HepG2 (cell line): ENCODE results near the gene TAF1B. TPM values are rescaled to one million over a fixed set of nuclear protein-coding genes. Genes with fewer than 3 reads are reported as not detected.

Experiments used
- ATAC-seq: fragments of 200-7000 bp; cut with Tn5 transposase; 3 replicates; pipeline ENCODE4 v1.9.1; 2020; ENCODE audit warnings: mild to moderate bottlenecking, moderate library complexity
- BruUV-seq: library from RNA; stranded (reverse); fragments of 400-500 nt; replicated peaks from 2 replicates; lab custom pipeline; 2021; lab: Mats Ljungman, UMichigan
- CTCF ChIA-PET: fragments of 300-600 bp; formaldehyde crosslinking; extraction: SDS; loops from one replicate; lab custom pipeline; 2021; ENCODE audit warnings: low total read pairs, inconsistent platforms, low intra/inter-chr PET ratio; lab: Yijun Ruan, JAX
- POLR2A ChIA-PET: fragments of 350-600 bp; sonication (Branson Sonifier 250); formaldehyde crosslinking; loops from one replicate; lab custom pipeline; 2020; ENCODE audit warnings: antibody characterized with exemption, inconsistent platforms; lab: Yijun Ruan, JAX
- DNase-seq: peaks from one replicate; pipeline ENCODE4 v3.0.0-alpha.2; 2015; ENCODE audit warnings: low spot score
- FAIRE-seq: peaks from 3 replicates; lab custom pipeline; 2011; peaks lifted over from hg19 to GRCh38; lab: Jason Lieb, UNC
- H2AFZ ChIP-seq: one replicate; pipeline ENCODE4 v1.6.1; 2011; ENCODE audit warnings: low read length, inconsistent platforms
- H3K27ac ChIP-seq: fragments of 300-600 bp; 3 replicates; pipeline ENCODE4 v1.8.0; 2011; ENCODE audit warnings: mixed run types, mild to moderate bottlenecking, mixed read lengths, low read length, inconsistent platforms; ENCODE audit not compliant: insufficient read depth; ENCODE audit errors: extremely low read length
- H3K27me3 ChIP-seq, 2 experiments: fragments of 200-600 bp in 1 of 2; 2 replicates in 1 of 2; 3 replicates in 1 of 2; pipeline versions ENCODE4 v1.6.0 to v1.8.0; 2011; ENCODE audit warnings: low read length in 2 of 2, mild to moderate bottlenecking in 2 of 2, moderate library complexity in 2 of 2, inconsistent platforms in 1 of 2; ENCODE audit not compliant: insufficient read depth in 2 of 2, control insufficient read depth in 1 of 2
- H3K36me3 ChIP-seq, 2 experiments: fragments of 200-600 bp in 1 of 2; replicated peaks in 1 of 2; 2 replicates in 1 of 2; 3 replicates in 1 of 2; pipeline versions ENCODE4 v1.5.1 to v1.8.0; 2011; ENCODE audit warnings: low read length in 2 of 2, inconsistent platforms in 1 of 2; ENCODE audit not compliant: insufficient read depth in 2 of 2, control insufficient read depth in 1 of 2
- H3K4me1 ChIP-seq: 2 replicates; pipeline ENCODE4 v1.5.1; 2012; ENCODE audit warnings: low read length, inconsistent platforms; ENCODE audit not compliant: insufficient read depth
- H3K4me2 ChIP-seq: 2 replicates; pipeline ENCODE4 v1.6.0; 2011; ENCODE audit warnings: low read depth, low read length, inconsistent platforms
- H3K4me3 ChIP-seq, 3 experiments: fragments of 200-600 bp in 1 of 3; sonication (generic), shearing (Covaris generic) in 1 of 3; replicated peaks in 1 of 3; 2 replicates each; pipeline ENCODE4 v1.5.1; 2011 to 2016; ENCODE audit warnings: low read length in 3 of 3, inconsistent platforms in 2 of 3, low read depth in 2 of 3, mild to moderate bottlenecking in 2 of 3, control low read depth in 1 of 3, mixed read lengths in 1 of 3; ENCODE audit not compliant: insufficient read depth in 1 of 3
- H3K79me2 ChIP-seq: one replicate; pipeline ENCODE4 v1.6.1; 2011; ENCODE audit warnings: low read length, inconsistent platforms; ENCODE audit not compliant: insufficient read depth
- H3K9ac ChIP-seq: 2 replicates; pipeline ENCODE4 v1.6.0; 2011; ENCODE audit warnings: mild to moderate bottlenecking, low read depth, low read length, inconsistent platforms; ENCODE audit not compliant: insufficient read depth
- H3K9me3 ChIP-seq: 2 replicates; pipeline ENCODE4 v1.5.1; 2012; ENCODE audit warnings: mild to moderate bottlenecking, low read length
- H4K20me1 ChIP-seq: 2 replicates; pipeline ENCODE4 v1.6.0; 2011; ENCODE audit warnings: inconsistent platforms, mild to moderate bottlenecking, low read length, moderate library complexity; ENCODE audit not compliant: insufficient read depth
- ATF3 ChIP-seq: sonication (generic); formaldehyde crosslinking; IDR thresholded peaks from 2 replicates; pipeline ENCODE4 v1.4.0; 2020; ENCODE audit warnings: missing genetic modification reagents
- CBX5 ChIP-seq: sonication (generic); formaldehyde crosslinking; IDR thresholded peaks from 2 replicates; pipeline ENCODE4 v1.4.0; 2020; ENCODE audit warnings: missing genetic modification reagents, borderline replicate concordance
- CCAR2 ChIP-seq: fragments of 200-400 bp; formaldehyde crosslinking; optimal IDR thresholded peaks from 2 replicates; pipeline ENCODE3; 2018; ENCODE audit warnings: low read depth, mild to moderate bottlenecking, low read length, moderate library complexity
- FOXO4 ChIP-seq: sonication (generic); formaldehyde crosslinking; conservative IDR thresholded peaks from 2 replicates; pipeline ENCODE4 v1.8.1; 2023; ENCODE audit warnings: missing genetic modification reagents
- GABPB1 ChIP-seq: IDR thresholded peaks from 2 replicates; pipeline ENCODE4 v1.6.1; 2016; ENCODE audit warnings: mild to moderate bottlenecking, missing genetic modification reagents, moderate library complexity, missing compliant biosample characterization
- MAFG ChIP-seq: sonication (generic); formaldehyde crosslinking; IDR thresholded peaks from 2 replicates; pipeline ENCODE4 v1.5.1; 2020; ENCODE audit warnings: mild to moderate bottlenecking, missing genetic modification reagents
- MXD3 ChIP-seq: IDR thresholded peaks from 2 replicates; pipeline ENCODE4 v1.6.1; 2016; ENCODE audit warnings: mild to moderate bottlenecking, missing biosample characterization, missing genetic modification reagents
- RFX1 ChIP-seq: fragments of 450-650 bp; IDR thresholded peaks from 2 replicates; pipeline ENCODE4 v1.6.1; 2017
- RFX5 ChIP-seq: IDR thresholded peaks from 2 replicates; pipeline ENCODE4 v1.6.1; 2011; ENCODE audit warnings: low read depth, low read length, improper control_type of control experiment
- SKI ChIP-seq: fragments of 450-650 bp; IDR thresholded peaks from one replicate; pipeline ENCODE4 v1.6.1; 2018; ENCODE audit warnings: mild to moderate bottlenecking; ENCODE audit not compliant: partially characterized antibody
- SMAD9 ChIP-seq: sonication (generic); formaldehyde crosslinking; IDR thresholded peaks from 2 replicates; pipeline ENCODE4 v1.5.1; 2020; ENCODE audit warnings: mild to moderate bottlenecking, missing genetic modification reagents
- U2AF2 ChIP-seq: fragments of 200-400 bp; formaldehyde crosslinking; IDR thresholded peaks from 2 replicates; pipeline ENCODE4 v1.6.1; 2017; ENCODE audit warnings: low read depth, mild to moderate bottlenecking, low read length
- ZBTB42 ChIP-seq: sonication (generic); formaldehyde crosslinking; IDR thresholded peaks from 2 replicates; pipeline ENCODE4 v1.5.0; 2020; ENCODE audit warnings: mild to moderate bottlenecking, missing genetic modification reagents
- ZNF160 ChIP-seq: sonication (generic); formaldehyde crosslinking; IDR thresholded peaks from 2 replicates; pipeline ENCODE4 v1.8.0; 2022; ENCODE audit warnings: mild to moderate bottlenecking, inconsistent platforms, missing genetic modification reagents
- ZNF329 ChIP-seq: sonication (generic); formaldehyde crosslinking; IDR thresholded peaks from 2 replicates; pipeline ENCODE4 v1.9.0; 2021; ENCODE audit warnings: low read depth, mild to moderate bottlenecking, missing genetic modification reagents
- ZNF335 ChIP-seq: sonication (generic); formaldehyde crosslinking; IDR thresholded peaks from 2 replicates; pipeline ENCODE4 v1.4.0; 2020; ENCODE audit warnings: missing genetic modification reagents
- ZNF580 ChIP-seq: IDR thresholded peaks from 2 replicates; pipeline ENCODE4 v1.6.1; 2016; ENCODE audit warnings: low read depth, borderline replicate concordance
- ZNF773 ChIP-seq: sonication (generic); formaldehyde crosslinking; IDR thresholded peaks from 2 replicates; pipeline ENCODE4 v1.4.0; 2020; ENCODE audit warnings: missing genetic modification reagents, borderline replicate concordance
- WGBS: methylation state at CpG from one replicate; pipeline ENCODE4 v1.1.6; 2017; ENCODE audit warnings: low lambda C conversion rate; 5-methylcytosine and 5-hydroxymethylcytosine counted together
- in situ Hi-C: cut with HindIII; loops from 2 replicates; pipeline ENCODE4 v1.10.0; 2017; ENCODE audit warnings: low pct_unique_long_range_greater_than_20kb; ENCODE audit not compliant: extremely low pct_ligation_motif_present
- intact Hi-C: fragments of 100-400 bp; cut with micrococcal nuclease; formaldehyde crosslinking; loops from one replicate; pipeline ENCODE4 v1.10.0; 2022; ENCODE audit not compliant: unreplicated experiment
- polyA plus RNA-seq, 8 experiments: library from polyadenylated mRNA; depleted of rRNA in 3 of 8; stranded (reverse) in 7 of 8; unstranded in 1 of 8; fragments of >200 nt; fragmentation: Illumina TruSeq in 4 of 8; extraction: Trizol in 4 of 8; gene quantifications; 2 replicates each; pipeline versions ENCODE4 v1.2.1 to v1.2.3, GENCODE V29; 2011 to 2016; ENCODE audit warnings: low read depth in 4 of 8, missing spikeins in 1 of 8, mixed read lengths in 1 of 8; ENCODE audit not compliant: insufficient read depth in 1 of 8
- total RNA-seq, 5 experiments: library from RNA; depleted of rRNA; stranded (reverse); fragments of >200 nt; fragmentation: Illumina TruSeq; extraction: Trizol; gene quantifications; 2 replicates each; pipeline ENCODE4 v1.2.3, GENCODE V29; 2016; ENCODE audit warnings: low read depth in 1 of 5

TAF1B gene
- total and polyA plus RNA-seq, 2 of the 13 experiments (the other 11 are each of a cell fraction or from before 2014, with no cell fraction given), result 13.3 to 27.7 TPM

- Histone ChIP-seq H3K27me3 (no peaks in the 10 kb centered on the region), H3K9ac (no peak overlapping the region), H3K4me1 (no peaks in the 10 kb centered on the region), H3K4me2 (no peak overlapping the region), H3K36me3 (peaks cover 5 to 14% of the 10 kb centered on the region in 2 experiments; a peak in 4 of 5 replicates), H4K20me1 (no peaks in the 10 kb centered on the region; the same call in 1 of the 2 replicates), H3K27ac (no peak overlapping the region), H2AFZ (no peak overlapping the region), H3K9me3 (no peaks in the 10 kb centered on the region), H3K4me3 (no peak overlapping the region)
- WGBS, result 98% methylated on average over 3 of the region's 3 CpGs
- ATAC-seq (no peak), FAIRE-seq (no peak)
- CTCF ChIA-PET, result no interaction called here
- POLR2A ChIA-PET, result no interaction called here
- no peak for TF ChIP-seq ZNF335 (CRISPR knock-in tag)
- no peak for TF ChIP-seq SMAD9
- no peak for TF ChIP-seq RFX1
- TF ChIP-seq U2AF2, result no peak
- TF ChIP-seq RFX5, result no peak
- no peak for TF ChIP-seq FOXO4 (CRISPR knock-in tag)
- no peak for TF ChIP-seq CCAR2
- TF ChIP-seq ZBTB42, result no peak
- TF ChIP-seq ZNF773 (CRISPR knock-in tag), result no peak
- no peak for TF ChIP-seq ZNF160 (CRISPR knock-in tag)
- no peak for TF ChIP-seq CBX5 (CRISPR knock-in tag)
- no peak for TF ChIP-seq MAFG (CRISPR knock-in tag)
- no peak for TF ChIP-seq GABPB1 (CRISPR knock-in tag)
- TF ChIP-seq ZNF329, result no peak
- no peak for TF ChIP-seq ZNF580 (CRISPR knock-in tag)
- TF ChIP-seq SKI, result no peak
- TF ChIP-seq ATF3 (CRISPR knock-in tag), result no peak
- TF ChIP-seq MXD3 (CRISPR knock-in tag), result no peak
- TF ChIP-seq, all 625 proteins: peak for 0
- BruUV-seq, result no TSS peak
- in situ Hi-C loops (no loop called here), intact Hi-C loops (no loop called here)
- no peaks in the 10 kb centered on the region for H3K79me2 ChIP-seq
- no peak for DNase-seq
These were observed 138.4 kb downstream of the TAF1B start for GRCh38 chr2:9981655-9982054.
